Type B pancreatic cell (in vitro differentiated cells): ENCODE results near the gene MYO9A. TPM values are rescaled to one million over a fixed set of nuclear protein-coding genes. Genes with fewer than 3 reads are reported as not detected.

Source experiments
- DNase-seq: peaks from one replicate; pipeline ENCODE4 v3.0.0; 2021; ENCODE audit warnings: mixed read lengths; ENCODE audit not compliant: unreplicated experiment; ENCODE audit errors: extremely low spot score
- H3K27ac Mint-ChIP-seq: 2 replicates; pipeline ENCODE4 v1.8.0; 2021; ENCODE audit warnings: mild to moderate bottlenecking, mixed read lengths
- H3K27me3 Mint-ChIP-seq: 2 replicates; pipeline ENCODE4 v1.8.0; 2021; ENCODE audit warnings: mixed read lengths
- H3K36me3 Mint-ChIP-seq: 2 replicates; pipeline ENCODE4 v1.8.0; 2021; ENCODE audit warnings: mixed read lengths
- H3K4me1 Mint-ChIP-seq: one replicate; pipeline ENCODE4 v1.8.0; 2021; ENCODE audit warnings: mixed read lengths; ENCODE audit not compliant: unreplicated experiment
- H3K4me3 Mint-ChIP-seq: 2 replicates; pipeline ENCODE4 v1.8.0; 2021; ENCODE audit warnings: mild to moderate bottlenecking, mixed read lengths
- H3K9me3 Mint-ChIP-seq: 2 replicates; pipeline ENCODE4 v1.8.0; 2021; ENCODE audit warnings: mixed read lengths
- CTCF ChIP-seq: fragments of 200-600 bp; sonication (generic); conservative IDR thresholded peaks from 2 replicates; pipeline ENCODE4 v1.5.0; 2021; ENCODE audit warnings: antibody characterized with exemption, mild to moderate bottlenecking
- total RNA-seq: library from RNA; stranded (reverse); gene quantifications from 2 replicates; pipeline ENCODE4 v1.2.1, GENCODE V29; 2021; ENCODE audit warnings: low replicate concordance

MYO9A gene
- total RNA-seq, 1 donor from 2014 or later: 43.4 TPM

- Mint-ChIP-seq H3K36me3 (no peaks in the 10 kb centered on the region), H3K27ac (no peak overlapping the region), H3K4me3 (no peak overlapping the region), H3K9me3 (no peaks in the 10 kb centered on the region), H3K4me1 (peaks cover 4% of the 10 kb centered on the region), H3K27me3 (peaks cover 3% of the 10 kb centered on the region)
- TF ChIP-seq CTCF: no peak
- no peak for DNase-seq
Observed at GRCh38 chr15:71785996-71786395, 332.0 kb downstream of the MYO9A start.

- peaks cover 11% of the 10 kb centered on the region for H3K4me1 Mint-ChIP-seq
- no peaks in the 10 kb centered on the region for H3K36me3 Mint-ChIP-seq
- peak; percentile 68 for DNase-seq
- H3K4me3 Mint-ChIP-seq: no peak overlapping the region
- H3K9me3 Mint-ChIP-seq: no peaks in the 10 kb centered on the region
- TF ChIP-seq CTCF: peak; percentile 48
- no peaks in the 10 kb centered on the region for H3K27me3 Mint-ChIP-seq
- H3K27ac Mint-ChIP-seq: no peak overlapping the region
Observed at GRCh38 chr15:71784719-71785118, 333.2 kb downstream of the MYO9A start.

- no peak for TF ChIP-seq CTCF
- Mint-ChIP-seq H3K4me3 (no peak overlapping the region), H3K27me3 (no peaks in the 10 kb centered on the region), H3K4me1 (peaks cover 7% of the 10 kb centered on the region), H3K9me3 (no peaks in the 10 kb centered on the region), H3K27ac (no peak overlapping the region), H3K36me3 (no peaks in the 10 kb centered on the region)
- DNase-seq: peak; percentile 32
Observed at GRCh38 chr15:71782422-71783165, 335.4 kb downstream of the MYO9A start.

- H3K36me3 Mint-ChIP-seq: no peaks in the 10 kb centered on the region
- H3K9me3 Mint-ChIP-seq: no peaks in the 10 kb centered on the region
- H3K27ac Mint-ChIP-seq: no peak overlapping the region
- DNase-seq: no peak
- no peak overlapping the region for H3K4me3 Mint-ChIP-seq
- H3K4me1 Mint-ChIP-seq: peaks cover 7% of the 10 kb centered on the region
- no peak for TF ChIP-seq CTCF
- H3K27me3 Mint-ChIP-seq: no peaks in the 10 kb centered on the region
Observed at GRCh38 chr15:71781965-71782265, 336.0 kb downstream of the MYO9A start.

- Mint-ChIP-seq H3K36me3 (no peaks in the 10 kb centered on the region), H3K4me1 (peaks cover 7% of the 10 kb centered on the region), H3K27ac (no peak overlapping the region), H3K4me3 (no peak overlapping the region), H3K27me3 (no peaks in the 10 kb centered on the region), H3K9me3 (no peaks in the 10 kb centered on the region)
- DNase-seq: peak; percentile 64
- TF ChIP-seq CTCF: no peak
Observed at GRCh38 chr15:71781179-71781964, 336.6 kb downstream of the MYO9A start.
